Panc1 (cell line): ENCODE measurements around the gene BRINP2.

Experiments
- CTCF ChIP-seq: fragments of 450-650 bp; IDR thresholded peaks from 2 replicates; pipeline ENCODE4 v1.5.1; 2017; ENCODE audit warnings: mild to moderate bottlenecking
- POLR2AphosphoS5 ChIP-seq: IDR thresholded peaks from 2 replicates; pipeline ENCODE4 v1.6.1; 2012; ENCODE audit warnings: mild to moderate bottlenecking, low read depth, low read length, moderate library complexity
- REST ChIP-seq, 2 experiments: IDR thresholded peaks; 2 replicates each; pipeline ENCODE4 v1.6.1; 2011 to 2012; ENCODE audit warnings: low read depth in 2 of 2, control low read depth in 1 of 2, low read length in 1 of 2, mild to moderate bottlenecking in 1 of 2, moderate library complexity in 1 of 2; ENCODE audit not compliant: insufficient read depth in 1 of 2

- TF ChIP-seq CTCF (no peak), POLR2AphosphoS5 (no peak), REST (IDR thresholded peaks at IDR 0.05; ENCODE audit: insufficient read depth in 1 of 2, low read depth in 2 of 2, low read length in 1 of 2) (no peak)
These were observed 39.3 kb downstream of the BRINP2 start for GRCh38 chr1:177210071-177210470.
